SK-N-SH treated with all-trans-retinoic acid at 6 μM for 48 hours (cell line): ENCODE results near the gene NUDT1.

ENCODE experiments used
- ARNTL ChIP-seq: fragments of 450-650 bp; formaldehyde crosslinking; IDR thresholded peaks from 2 replicates; pipeline ENCODE4 v1.5.0; 2020; ENCODE audit warnings: low read depth, mild to moderate bottlenecking, moderate library complexity, borderline replicate concordance
- OSR1 ChIP-seq: fragments of 250-450 bp; sonication (Bioruptor Pico); IDR thresholded peaks from 2 replicates; pipeline ENCODE4 v1.8.0; 2022; ENCODE audit warnings: moderate library complexity, mild to moderate bottlenecking, inconsistent platforms
- TOX ChIP-seq: fragments of 250-450 bp; sonication (Bioruptor Pico); IDR thresholded peaks from 2 replicates; pipeline ENCODE4 v1.8.0; 2021; ENCODE audit warnings: mild to moderate bottlenecking, moderate library complexity, borderline replicate concordance
- ZFP30 ChIP-seq: fragments of 450-650 bp; formaldehyde crosslinking; IDR thresholded peaks from 2 replicates; pipeline ENCODE4 v1.5.0; 2022; ENCODE audit warnings: mild to moderate bottlenecking, moderate library complexity

GRCh38 chr7:2257046-2257551, 15.1 kb downstream of the NUDT1 start:
- no peak for TF ChIP-seq ZFP30
- no peak for TF ChIP-seq ARNTL
- TF ChIP-seq OSR1 (CRISPR knock-in tag) = no peak
- TF ChIP-seq TOX = no peak
